SK-N-SH (cell line): Measurements from ENCODE around the gene PXMP2. TPM values are rescaled to one million over a fixed set of nuclear protein-coding genes. Genes with fewer than 3 reads are reported as not detected.

ENCODE experiments used
- CTCF ChIA-PET: fragments of 300-600, 350-600 bp; formaldehyde crosslinking; extraction: SDS; loops from one replicate; lab custom pipeline; 2021; lab: Yijun Ruan, JAX
- POLR2A ChIA-PET: fragments of 350-600 bp; sonication (Branson Sonifier 250); formaldehyde crosslinking; extraction: SDS; loops from one replicate; lab custom pipeline; 2020; ENCODE audit warnings: antibody characterized with exemption, inconsistent platforms; lab: Yijun Ruan, JAX
- DNase-seq: peaks from one replicate; pipeline ENCODE4 v3.0.0; 2012
- H2AFZ ChIP-seq: fragments of 200-600 bp; sonication (generic); 2 replicates; pipeline ENCODE4 v1.8.1; 2016; ENCODE audit warnings: antibody characterized with exemption, mild to moderate bottlenecking, low read depth
- H3F3A ChIP-seq: fragments of 200-600 bp; sonication (generic); replicated peaks from 2 replicates; pipeline ENCODE3; 2016; ENCODE audit warnings: antibody characterized with exemption, mild to moderate bottlenecking; ENCODE audit not compliant: insufficient read depth
- H3K27ac ChIP-seq, 2 experiments: fragments of 200-500 bp in 1 of 2; fragments of 200-600 bp in 1 of 2; sonication (Bioruptor generic) in 1 of 2; sonication (generic), shearing (Covaris generic) in 1 of 2; 2 replicates each; pipeline versions ENCODE4 v1.5.1 to v1.6.1; 2014 to 2016; ENCODE audit warnings: low read depth in 2 of 2, inconsistent platforms in 1 of 2, low read length in 1 of 2, mild to moderate bottlenecking in 1 of 2, mixed read lengths in 1 of 2
- H3K27me3 ChIP-seq: fragments of 200-600 bp; sonication (generic), shearing (Covaris generic); 2 replicates; pipeline ENCODE4 v1.6.1; 2016; ENCODE audit warnings: mixed run types; ENCODE audit not compliant: insufficient read depth
- H3K36me3 ChIP-seq, 2 experiments: fragments of 200-500 bp in 1 of 2; fragments of 200-600 bp in 1 of 2; sonication (Bioruptor generic) in 1 of 2; sonication (generic) in 1 of 2; replicated peaks in 1 of 2; 2 replicates each; pipeline versions ENCODE3 to v1.5.1; 2014 to 2016; ENCODE audit warnings: low read length in 1 of 2, mild to moderate bottlenecking in 1 of 2; ENCODE audit not compliant: insufficient read depth in 2 of 2, control insufficient read depth in 1 of 2
- H3K4me1 ChIP-seq, 2 experiments: fragments of 200-500 bp in 1 of 2; fragments of 200-600 bp in 1 of 2; sonication (Bioruptor generic) in 1 of 2; sonication (generic), shearing (Covaris generic) in 1 of 2; 2 replicates each; pipeline versions ENCODE4 v1.5.1 to v1.6.1; 2014 to 2016; ENCODE audit warnings: low read depth in 1 of 2, low read length in 1 of 2, mixed run types in 1 of 2; ENCODE audit not compliant: insufficient read depth in 2 of 2, control insufficient read depth in 1 of 2
- H3K4me2 ChIP-seq: fragments of 200-600 bp; sonication (generic), shearing (Covaris generic); 2 replicates; pipeline ENCODE4 v1.6.1; 2017; ENCODE audit warnings: mixed run types
- H3K4me3 ChIP-seq, 2 experiments: fragments of 200-500 bp in 1 of 2; fragments of 200-600 bp in 1 of 2; sonication (Bioruptor generic) in 1 of 2; sonication (generic), shearing (Covaris generic) in 1 of 2; 2 replicates each; pipeline versions ENCODE4 v1.5.1 to v1.8.1; 2014 to 2016; ENCODE audit warnings: low read depth in 2 of 2, inconsistent platforms in 1 of 2, low read length in 1 of 2, mild to moderate bottlenecking in 1 of 2, mixed read lengths in 1 of 2, moderate library complexity in 1 of 2
- H3K79me2 ChIP-seq: fragments of 200-600 bp; sonication (generic); 2 replicates; pipeline ENCODE4 v1.8.1; 2017; ENCODE audit warnings: mild to moderate bottlenecking; ENCODE audit not compliant: insufficient read depth
- H3K9ac ChIP-seq: fragments of 200-600 bp; sonication (generic); 2 replicates; pipeline ENCODE4 v1.6.1; 2017; ENCODE audit warnings: mixed run types
- H3K9me2 ChIP-seq: fragments of 200-600 bp; sonication (generic); 2 replicates; pipeline ENCODE4 v1.6.1; 2017; ENCODE audit warnings: mixed run types
- H3K9me3 ChIP-seq: fragments of 200-600 bp; sonication (generic); 2 replicates; pipeline ENCODE4 v1.6.1; 2017; ENCODE audit warnings: mixed run types, mild to moderate bottlenecking, moderate library complexity
- H4K20me1 ChIP-seq: fragments of 200-600 bp; sonication (generic); 2 replicates; pipeline ENCODE4 v1.6.1; 2017; ENCODE audit warnings: mild to moderate bottlenecking, mixed run types; ENCODE audit not compliant: insufficient read depth
- ELF1 ChIP-seq: IDR thresholded peaks from 2 replicates; pipeline ENCODE4 v1.4.0; 2012
- GATA2 ChIP-seq: sonication (generic); formaldehyde crosslinking; IDR thresholded peaks from 2 replicates; pipeline ENCODE4 v1.5.0; 2020; ENCODE audit warnings: mild to moderate bottlenecking, missing genetic modification reagents
- JUND ChIP-seq: IDR thresholded peaks from 2 replicates; pipeline ENCODE4 v1.4.0; 2012
- NFIC ChIP-seq: IDR thresholded peaks from 2 replicates; pipeline ENCODE4 v1.4.0; 2012; ENCODE audit warnings: borderline replicate concordance
- POLR2AphosphoS5 ChIP-seq: IDR thresholded peaks from 2 replicates; pipeline ENCODE4 v1.6.1; 2012; ENCODE audit warnings: low read depth, low read length
- RAD21 ChIP-seq: IDR thresholded peaks from 2 replicates; pipeline ENCODE4 v1.6.1; 2012; ENCODE audit warnings: mild to moderate bottlenecking, low read length
- RFX5 ChIP-seq: IDR thresholded peaks from 2 replicates; pipeline ENCODE4 v1.6.1; 2012; ENCODE audit warnings: mild to moderate bottlenecking, improper control_type of control experiment, low read length
- RXRA ChIP-seq: IDR thresholded peaks from 2 replicates; pipeline ENCODE4 v1.4.0; 2012; ENCODE audit warnings: low read depth, mild to moderate bottlenecking, borderline replicate concordance
- SIN3A ChIP-seq: IDR thresholded peaks from 2 replicates; pipeline ENCODE4 v1.6.1; 2012; ENCODE audit warnings: low read depth, mild to moderate bottlenecking, low read length, moderate library complexity, borderline replicate concordance
- TAF1 ChIP-seq: IDR thresholded peaks from 2 replicates; pipeline ENCODE4 v1.6.1; 2012; ENCODE audit warnings: low read depth, mild to moderate bottlenecking, low read length, moderate library complexity, borderline replicate concordance
- TCF12 ChIP-seq: IDR thresholded peaks from 2 replicates; pipeline ENCODE4 v1.4.0; 2012
- YY1 ChIP-seq: IDR thresholded peaks from 2 replicates; pipeline ENCODE4 v1.4.0; 2012; ENCODE audit warnings: low read depth, mild to moderate bottlenecking
- WGBS: methylation state at CpG from one replicate; pipeline ENCODE4 v1.1.6; 2017; ENCODE audit warnings: low lambda C conversion rate; 5-methylcytosine and 5-hydroxymethylcytosine counted together
- polyA plus RNA-seq, 3 experiments: library from polyadenylated mRNA; depleted of rRNA; stranded (reverse); fragments of >200 nt; gene quantifications; 2 replicates each; pipeline ENCODE4 v1.2.3, GENCODE V29; 2012
- TF ChIP-seq, protein P1 (sequence below): fragments of 150-350 bp; IDR thresholded peaks from 2 replicates; pipeline ENCODE4 v1.6.1; 2017; ENCODE audit warnings: antibody characterized with exemption, low read length, low read depth, borderline replicate concordance
- TF ChIP-seq, protein P2 (sequence below): fragments of 200-600 bp; sonication (generic); IDR thresholded peaks from 2 replicates; pipeline ENCODE4 v1.6.1; 2017; ENCODE audit warnings: antibody characterized with exemption, mild to moderate bottlenecking, moderate library complexity
- TF ChIP-seq, protein P3 (sequence below): IDR thresholded peaks from 2 replicates; pipeline ENCODE4; 2012
- TF ChIP-seq, protein P4 (sequence below): IDR thresholded peaks from 2 replicates; pipeline ENCODE4 v1.6.1; 2012; ENCODE audit warnings: mild to moderate bottlenecking, low read depth, low read length, moderate library complexity
- TF ChIP-seq, protein P5 (sequence below): IDR thresholded peaks from 2 replicates; pipeline ENCODE4 v1.4.0; 2012; ENCODE audit warnings: low read depth, borderline replicate concordance

Gene PXMP2
- polyA plus RNA-seq, 1 of the 3 experiments (the other 2 are of a cell fraction) = 35.8 TPM

DNA sequence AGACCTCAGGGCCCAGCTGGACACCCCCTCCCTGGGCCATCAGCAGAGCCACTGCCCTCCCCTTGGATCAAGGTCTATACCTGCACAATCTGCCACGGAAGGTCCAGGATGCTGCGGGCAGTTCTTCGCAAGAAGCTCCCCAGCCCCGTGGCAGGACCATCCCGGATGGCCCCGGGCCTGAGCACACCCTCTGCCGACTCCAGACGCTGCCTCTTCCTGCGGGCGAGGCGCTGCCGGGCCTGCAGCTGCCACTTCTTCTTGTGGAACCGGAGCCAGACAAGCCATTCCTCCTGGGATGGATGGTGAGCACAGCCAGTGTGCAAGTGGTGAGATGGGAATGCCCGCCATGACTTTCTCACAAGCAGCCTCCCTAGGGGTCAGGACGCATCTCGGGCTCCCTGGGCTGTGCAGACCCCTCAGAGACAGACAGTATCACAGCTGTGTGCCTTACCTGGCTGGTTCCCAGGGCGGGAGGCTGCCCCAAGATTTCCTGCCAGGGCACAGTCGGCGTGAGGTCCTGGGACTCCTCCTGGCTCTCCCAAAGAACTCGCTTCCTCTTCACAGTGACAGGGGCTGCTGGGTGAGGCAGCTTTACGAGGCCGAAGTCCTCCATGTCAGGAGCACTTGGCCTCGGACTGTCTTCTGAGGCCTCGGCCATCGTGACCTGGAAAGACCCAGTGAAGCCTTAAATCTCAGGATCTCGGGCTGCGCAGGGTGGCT, 38.0 kb upstream of the PXMP2 start:
- TF ChIP-seq, protein P1, sequence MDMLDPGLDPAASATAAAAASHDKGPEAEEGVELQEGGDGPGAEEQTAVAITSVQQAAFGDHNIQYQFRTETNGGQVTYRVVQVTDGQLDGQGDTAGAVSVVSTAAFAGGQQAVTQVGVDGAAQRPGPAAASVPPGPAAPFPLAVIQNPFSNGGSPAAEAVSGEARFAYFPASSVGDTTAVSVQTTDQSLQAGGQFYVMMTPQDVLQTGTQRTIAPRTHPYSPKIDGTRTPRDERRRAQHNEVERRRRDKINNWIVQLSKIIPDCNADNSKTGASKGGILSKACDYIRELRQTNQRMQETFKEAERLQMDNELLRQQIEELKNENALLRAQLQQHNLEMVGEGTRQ = no peak
- TF ChIP-seq, protein P2, sequence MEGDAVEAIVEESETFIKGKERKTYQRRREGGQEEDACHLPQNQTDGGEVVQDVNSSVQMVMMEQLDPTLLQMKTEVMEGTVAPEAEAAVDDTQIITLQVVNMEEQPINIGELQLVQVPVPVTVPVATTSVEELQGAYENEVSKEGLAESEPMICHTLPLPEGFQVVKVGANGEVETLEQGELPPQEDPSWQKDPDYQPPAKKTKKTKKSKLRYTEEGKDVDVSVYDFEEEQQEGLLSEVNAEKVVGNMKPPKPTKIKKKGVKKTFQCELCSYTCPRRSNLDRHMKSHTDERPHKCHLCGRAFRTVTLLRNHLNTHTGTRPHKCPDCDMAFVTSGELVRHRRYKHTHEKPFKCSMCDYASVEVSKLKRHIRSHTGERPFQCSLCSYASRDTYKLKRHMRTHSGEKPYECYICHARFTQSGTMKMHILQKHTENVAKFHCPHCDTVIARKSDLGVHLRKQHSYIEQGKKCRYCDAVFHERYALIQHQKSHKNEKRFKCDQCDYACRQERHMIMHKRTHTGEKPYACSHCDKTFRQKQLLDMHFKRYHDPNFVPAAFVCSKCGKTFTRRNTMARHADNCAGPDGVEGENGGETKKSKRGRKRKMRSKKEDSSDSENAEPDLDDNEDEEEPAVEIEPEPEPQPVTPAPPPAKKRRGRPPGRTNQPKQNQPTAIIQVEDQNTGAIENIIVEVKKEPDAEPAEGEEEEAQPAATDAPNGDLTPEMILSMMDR = no peak
- TF ChIP-seq RAD21 (no peak), GATA2 (CRISPR knock-in tag) (no peak), SIN3A (no peak), POLR2AphosphoS5 (no peak), RXRA (no peak), JUND (no peak), RFX5 (no peak), ELF1 (no peak), NFIC (no peak), TAF1 (no peak), YY1 (no peak), TCF12 (no peak)
- TF ChIP-seq, protein P3, sequence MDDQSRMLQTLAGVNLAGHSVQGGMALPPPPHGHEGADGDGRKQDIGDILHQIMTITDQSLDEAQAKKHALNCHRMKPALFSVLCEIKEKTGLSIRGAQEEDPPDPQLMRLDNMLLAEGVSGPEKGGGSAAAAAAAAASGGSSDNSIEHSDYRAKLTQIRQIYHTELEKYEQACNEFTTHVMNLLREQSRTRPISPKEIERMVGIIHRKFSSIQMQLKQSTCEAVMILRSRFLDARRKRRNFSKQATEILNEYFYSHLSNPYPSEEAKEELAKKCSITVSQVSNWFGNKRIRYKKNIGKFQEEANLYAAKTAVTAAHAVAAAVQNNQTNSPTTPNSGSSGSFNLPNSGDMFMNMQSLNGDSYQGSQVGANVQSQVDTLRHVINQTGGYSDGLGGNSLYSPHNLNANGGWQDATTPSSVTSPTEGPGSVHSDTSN = no peak
- TF ChIP-seq, protein P4, sequence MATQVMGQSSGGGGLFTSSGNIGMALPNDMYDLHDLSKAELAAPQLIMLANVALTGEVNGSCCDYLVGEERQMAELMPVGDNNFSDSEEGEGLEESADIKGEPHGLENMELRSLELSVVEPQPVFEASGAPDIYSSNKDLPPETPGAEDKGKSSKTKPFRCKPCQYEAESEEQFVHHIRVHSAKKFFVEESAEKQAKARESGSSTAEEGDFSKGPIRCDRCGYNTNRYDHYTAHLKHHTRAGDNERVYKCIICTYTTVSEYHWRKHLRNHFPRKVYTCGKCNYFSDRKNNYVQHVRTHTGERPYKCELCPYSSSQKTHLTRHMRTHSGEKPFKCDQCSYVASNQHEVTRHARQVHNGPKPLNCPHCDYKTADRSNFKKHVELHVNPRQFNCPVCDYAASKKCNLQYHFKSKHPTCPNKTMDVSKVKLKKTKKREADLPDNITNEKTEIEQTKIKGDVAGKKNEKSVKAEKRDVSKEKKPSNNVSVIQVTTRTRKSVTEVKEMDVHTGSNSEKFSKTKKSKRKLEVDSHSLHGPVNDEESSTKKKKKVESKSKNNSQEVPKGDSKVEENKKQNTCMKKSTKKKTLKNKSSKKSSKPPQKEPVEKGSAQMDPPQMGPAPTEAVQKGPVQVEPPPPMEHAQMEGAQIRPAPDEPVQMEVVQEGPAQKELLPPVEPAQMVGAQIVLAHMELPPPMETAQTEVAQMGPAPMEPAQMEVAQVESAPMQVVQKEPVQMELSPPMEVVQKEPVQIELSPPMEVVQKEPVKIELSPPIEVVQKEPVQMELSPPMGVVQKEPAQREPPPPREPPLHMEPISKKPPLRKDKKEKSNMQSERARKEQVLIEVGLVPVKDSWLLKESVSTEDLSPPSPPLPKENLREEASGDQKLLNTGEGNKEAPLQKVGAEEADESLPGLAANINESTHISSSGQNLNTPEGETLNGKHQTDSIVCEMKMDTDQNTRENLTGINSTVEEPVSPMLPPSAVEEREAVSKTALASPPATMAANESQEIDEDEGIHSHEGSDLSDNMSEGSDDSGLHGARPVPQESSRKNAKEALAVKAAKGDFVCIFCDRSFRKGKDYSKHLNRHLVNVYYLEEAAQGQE = no peak
- TF ChIP-seq, protein P5, sequence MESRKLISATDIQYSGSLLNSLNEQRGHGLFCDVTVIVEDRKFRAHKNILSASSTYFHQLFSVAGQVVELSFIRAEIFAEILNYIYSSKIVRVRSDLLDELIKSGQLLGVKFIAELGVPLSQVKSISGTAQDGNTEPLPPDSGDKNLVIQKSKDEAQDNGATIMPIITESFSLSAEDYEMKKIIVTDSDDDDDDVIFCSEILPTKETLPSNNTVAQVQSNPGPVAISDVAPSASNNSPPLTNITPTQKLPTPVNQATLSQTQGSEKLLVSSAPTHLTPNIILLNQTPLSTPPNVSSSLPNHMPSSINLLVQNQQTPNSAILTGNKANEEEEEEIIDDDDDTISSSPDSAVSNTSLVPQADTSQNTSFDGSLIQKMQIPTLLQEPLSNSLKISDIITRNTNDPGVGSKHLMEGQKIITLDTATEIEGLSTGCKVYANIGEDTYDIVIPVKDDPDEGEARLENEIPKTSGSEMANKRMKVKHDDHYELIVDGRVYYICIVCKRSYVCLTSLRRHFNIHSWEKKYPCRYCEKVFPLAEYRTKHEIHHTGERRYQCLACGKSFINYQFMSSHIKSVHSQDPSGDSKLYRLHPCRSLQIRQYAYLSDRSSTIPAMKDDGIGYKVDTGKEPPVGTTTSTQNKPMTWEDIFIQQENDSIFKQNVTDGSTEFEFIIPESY = no peak
- ChIA-PET CTCF (interaction anchor here (0.8 to 1.7 kb wide), 3 partner anchors 9 to 50 kb away, joined by 3 to 4 read pairs (median 3); no protein-coding TSS in a partner anchor), POLR2A (no interaction called here)
- H3K4me2 ChIP-seq = no peak overlapping the region
- no peaks in the 10 kb centered on the region for H4K20me1 ChIP-seq
- H3K27ac ChIP-seq = no peak overlapping the region
- no peaks in the 10 kb centered on the region for H3K9me3 ChIP-seq
- no peaks in the 10 kb centered on the region for H3K9me2 ChIP-seq
- no peaks in the 10 kb centered on the region for H3K4me1 ChIP-seq
- H3K79me2 ChIP-seq = no peaks in the 10 kb centered on the region
- no peaks in the 10 kb centered on the region for H3K27me3 ChIP-seq
- WGBS = 95% methylated on average over 21 of the region's 27 CpGs
- H3K4me3 ChIP-seq = no peak overlapping the region
- no peak overlapping the region for H3K9ac ChIP-seq
- H3F3A ChIP-seq = no peaks in the 10 kb centered on the region
- no peak for DNase-seq
- peaks cover 13 to 14% of the 10 kb centered on the region in 2 experiments for H3K36me3 ChIP-seq
- no peak overlapping the region for H2AFZ ChIP-seq
